ENCODE data around the gene TMEFF1.

GRCh38 chr9:100619194-100619593 lies 146.2 kb downstream of the TMEFF1 start:
- no peak for TF ChIP-seq CTCF (conservative IDR thresholded peaks at IDR 0.05)
- no peak for TF ChIP-seq ZFX (IDR thresholded peaks at IDR 0.05)

Data from C4-2B (cell line).